Measurements from ENCODE around the gene ZBTB9.
"Not testable (repeated sequence)": the region's sequence is repeated elsewhere in the genome, so short reads cannot be mapped to it uniquely, and the experiment has no call there.

The ZBTB9 gene

DNA sequence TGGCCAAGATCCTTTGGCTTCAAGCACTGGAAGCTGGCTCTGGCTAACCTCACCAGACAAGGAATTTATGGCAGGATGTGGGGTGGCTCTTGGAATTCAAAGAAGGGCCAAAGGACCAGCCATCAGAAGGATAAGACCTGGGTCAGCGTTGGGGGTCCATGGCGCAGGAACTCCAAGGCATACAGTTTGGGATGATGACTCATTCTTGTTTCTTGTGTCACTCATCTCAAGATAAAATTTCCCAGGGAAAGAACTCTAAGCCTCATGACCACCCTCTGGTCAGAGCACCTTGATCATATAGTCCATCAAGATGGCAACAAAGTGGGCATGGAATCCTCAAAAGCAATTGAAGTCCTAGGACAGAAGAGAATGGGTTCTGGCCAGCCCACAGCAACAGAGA is 4.8 kb downstream of the ZBTB9 start:
- no peak for DNase-seq (ENCODE audit: low read depth)
- TF ChIP-seq, protein P1, sequence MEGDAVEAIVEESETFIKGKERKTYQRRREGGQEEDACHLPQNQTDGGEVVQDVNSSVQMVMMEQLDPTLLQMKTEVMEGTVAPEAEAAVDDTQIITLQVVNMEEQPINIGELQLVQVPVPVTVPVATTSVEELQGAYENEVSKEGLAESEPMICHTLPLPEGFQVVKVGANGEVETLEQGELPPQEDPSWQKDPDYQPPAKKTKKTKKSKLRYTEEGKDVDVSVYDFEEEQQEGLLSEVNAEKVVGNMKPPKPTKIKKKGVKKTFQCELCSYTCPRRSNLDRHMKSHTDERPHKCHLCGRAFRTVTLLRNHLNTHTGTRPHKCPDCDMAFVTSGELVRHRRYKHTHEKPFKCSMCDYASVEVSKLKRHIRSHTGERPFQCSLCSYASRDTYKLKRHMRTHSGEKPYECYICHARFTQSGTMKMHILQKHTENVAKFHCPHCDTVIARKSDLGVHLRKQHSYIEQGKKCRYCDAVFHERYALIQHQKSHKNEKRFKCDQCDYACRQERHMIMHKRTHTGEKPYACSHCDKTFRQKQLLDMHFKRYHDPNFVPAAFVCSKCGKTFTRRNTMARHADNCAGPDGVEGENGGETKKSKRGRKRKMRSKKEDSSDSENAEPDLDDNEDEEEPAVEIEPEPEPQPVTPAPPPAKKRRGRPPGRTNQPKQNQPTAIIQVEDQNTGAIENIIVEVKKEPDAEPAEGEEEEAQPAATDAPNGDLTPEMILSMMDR (conservative IDR thresholded peaks at IDR 0.05; ENCODE audit: control insufficient read depth, insufficient read depth, low read depth, low read length): no peak
- no peak overlapping the region for H3K4me3 ChIP-seq (ENCODE audit: control insufficient read depth, low read depth, low read length)

DNA sequence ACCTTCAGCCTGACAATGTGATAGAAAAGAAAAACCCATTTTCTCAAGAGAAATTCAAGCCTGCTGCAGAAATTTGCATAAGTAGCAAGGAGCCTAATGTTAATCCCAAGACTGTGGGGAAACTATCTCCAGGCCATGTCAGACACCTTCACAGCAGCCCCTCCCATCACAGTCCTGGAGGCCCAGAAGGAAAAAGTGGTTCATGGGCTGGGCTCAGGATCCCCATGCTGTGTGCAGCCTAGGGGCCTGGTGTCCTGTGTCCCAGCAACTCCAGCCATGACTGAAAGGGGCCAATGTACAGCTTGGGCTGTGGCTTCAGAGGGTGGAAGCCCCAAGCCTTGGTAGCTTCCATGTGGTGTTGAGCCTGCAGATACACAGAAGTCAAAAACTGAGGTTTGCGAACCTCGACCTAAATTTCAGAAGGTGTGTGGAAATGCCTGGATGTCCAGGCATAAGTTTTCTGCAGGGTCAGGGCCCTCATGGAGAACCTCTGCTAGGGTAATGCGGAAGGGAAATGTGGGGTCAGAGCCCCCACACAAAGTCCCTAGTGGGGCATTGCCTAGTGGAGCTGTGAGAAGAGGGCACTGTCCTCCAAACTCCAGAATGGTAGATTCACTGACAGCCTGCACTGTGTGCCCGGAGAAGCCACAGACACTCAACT is 11.8 kb downstream of the ZBTB9 start:
- DNase-seq (ENCODE audit: low read depth): no peak
- TF ChIP-seq, protein P1 (conservative IDR thresholded peaks at IDR 0.05; ENCODE audit: control insufficient read depth, insufficient read depth, low read depth, low read length): no peak
- no peak overlapping the region for H3K4me3 ChIP-seq (ENCODE audit: control insufficient read depth, low read depth, low read length)

GRCh38 chr6:33467091-33467490 is 12.7 kb downstream of the ZBTB9 start:
- DNase-seq (ENCODE audit: low read depth): no peak
- no peak overlapping the region for H3K4me3 ChIP-seq (ENCODE audit: control insufficient read depth, low read depth, low read length)
- TF ChIP-seq, protein P1 (conservative IDR thresholded peaks at IDR 0.05; ENCODE audit: control insufficient read depth, insufficient read depth, low read depth, low read length): no peak

DNA sequence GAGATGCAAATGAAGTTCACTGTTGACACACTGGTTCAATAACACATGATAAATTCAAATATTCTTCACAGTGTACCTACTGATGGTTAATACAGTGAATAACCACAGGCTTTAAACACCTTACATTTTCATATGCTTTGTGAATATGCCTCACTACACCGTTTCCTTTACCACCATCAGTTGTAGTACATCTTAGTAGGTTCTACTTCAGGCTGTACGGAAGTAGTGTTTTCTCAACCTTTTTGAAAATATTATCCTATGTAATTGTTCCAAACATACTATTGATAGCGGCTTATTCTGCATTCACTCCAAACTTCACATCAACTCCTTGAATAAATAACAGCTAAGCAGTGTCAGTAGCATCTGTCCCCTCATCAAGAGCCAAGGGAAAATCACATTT is 15.3 kb downstream of the ZBTB9 start:
- TF ChIP-seq, protein P1 (conservative IDR thresholded peaks at IDR 0.05; ENCODE audit: control insufficient read depth, insufficient read depth, low read depth, low read length): no peak
- no peak overlapping the region for H3K4me3 ChIP-seq (ENCODE audit: control insufficient read depth, low read depth, low read length)
- DNase-seq (ENCODE audit: low read depth): no peak

- no peak overlapping the region for H3K4me3 ChIP-seq (ENCODE audit: control insufficient read depth, low read depth, low read length)
- TF ChIP-seq, protein P1 (conservative IDR thresholded peaks at IDR 0.05; ENCODE audit: control insufficient read depth, insufficient read depth, low read depth, low read length): no peak
- no peak for DNase-seq (ENCODE audit: low read depth)
These were observed 23.5 kb downstream of the ZBTB9 start for GRCh38 chr6:33477864-33478263.

DNA sequence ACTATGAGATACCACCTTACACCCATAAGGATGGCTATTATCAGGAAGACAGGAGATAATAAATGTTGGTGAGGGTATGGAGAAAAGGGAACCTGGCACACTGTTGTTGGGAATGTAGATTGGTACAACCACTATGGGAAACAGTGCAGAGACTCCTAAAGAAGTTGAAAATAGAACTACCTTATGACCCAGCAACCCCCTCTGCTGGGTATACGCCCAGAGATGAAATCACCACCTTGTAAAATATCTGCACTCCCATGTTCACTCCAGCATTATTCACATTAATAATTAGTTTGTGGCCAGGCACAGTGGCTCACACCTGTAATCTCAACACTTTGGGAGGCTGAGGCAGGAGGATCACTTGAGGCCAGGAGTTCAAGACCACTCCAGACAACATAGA is 26.8 kb downstream of the ZBTB9 start:
- TF ChIP-seq, protein P1 (conservative IDR thresholded peaks at IDR 0.05; ENCODE audit: control insufficient read depth, insufficient read depth, low read depth, low read length): no peak
- DNase-seq (ENCODE audit: low read depth): no peak
- no peak overlapping the region for H3K4me3 ChIP-seq (ENCODE audit: control insufficient read depth, low read depth, low read length)

DNA sequence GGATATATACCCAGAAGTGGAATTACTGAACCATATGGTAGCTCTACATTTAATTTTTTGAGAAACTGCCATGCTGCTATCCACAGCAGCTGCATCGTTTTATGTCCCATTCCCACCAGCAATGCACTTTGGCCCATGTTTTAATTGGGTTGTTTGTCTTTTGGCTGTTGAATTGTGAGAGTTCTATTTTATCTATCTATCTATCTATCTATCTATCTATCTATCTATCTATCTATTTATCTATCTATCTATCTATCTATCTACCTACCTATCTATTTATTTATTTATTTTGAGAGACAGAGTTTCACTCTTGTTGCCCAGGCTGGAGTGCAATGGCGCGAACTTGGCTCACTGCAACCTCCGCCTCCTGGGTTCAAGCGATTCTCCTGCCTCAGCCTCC is 28.2 kb downstream of the ZBTB9 start:
- DNase-seq (ENCODE audit: low read depth); H3K4me3 ChIP-seq (ENCODE audit: control insufficient read depth, low read depth, low read length): not testable (repeated sequence)
